ENCODE measurements around the gene LRRC7. TPM values are rescaled to one million over a fixed set of nuclear protein-coding genes. Genes with fewer than 3 reads are reported as not detected.

LRRC7 gene
- total RNA-seq, 4 donors from 2014 or later, result 0.62 to 2.1 (median 1.3) TPM

GRCh38 chr1:69649383-69649990, 81.8 kb downstream of the LRRC7 start:
- intact Hi-C loops (cut with DNase I; ENCODE audit: low total_unique reads) (no loop called here), in situ Hi-C loops (cut with MboI; ENCODE audit: low sequenced_read_pairs in 4 of 4) (no loop called here)
- Histone ChIP-seq H3K36me3 (no peaks in the 10 kb centered on the region), H3K27ac (no peak overlapping the region), H3K27me3 (no peaks in the 10 kb centered on the region), H3K9me3 (no peaks in the 10 kb centered on the region), H3K4me3 (no peak overlapping the region), H3K4me1 (no peaks in the 10 kb centered on the region)
- no peak for TF ChIP-seq POLR2A (IDR thresholded peaks at IDR 0.05)
- TF ChIP-seq, protein P1, sequence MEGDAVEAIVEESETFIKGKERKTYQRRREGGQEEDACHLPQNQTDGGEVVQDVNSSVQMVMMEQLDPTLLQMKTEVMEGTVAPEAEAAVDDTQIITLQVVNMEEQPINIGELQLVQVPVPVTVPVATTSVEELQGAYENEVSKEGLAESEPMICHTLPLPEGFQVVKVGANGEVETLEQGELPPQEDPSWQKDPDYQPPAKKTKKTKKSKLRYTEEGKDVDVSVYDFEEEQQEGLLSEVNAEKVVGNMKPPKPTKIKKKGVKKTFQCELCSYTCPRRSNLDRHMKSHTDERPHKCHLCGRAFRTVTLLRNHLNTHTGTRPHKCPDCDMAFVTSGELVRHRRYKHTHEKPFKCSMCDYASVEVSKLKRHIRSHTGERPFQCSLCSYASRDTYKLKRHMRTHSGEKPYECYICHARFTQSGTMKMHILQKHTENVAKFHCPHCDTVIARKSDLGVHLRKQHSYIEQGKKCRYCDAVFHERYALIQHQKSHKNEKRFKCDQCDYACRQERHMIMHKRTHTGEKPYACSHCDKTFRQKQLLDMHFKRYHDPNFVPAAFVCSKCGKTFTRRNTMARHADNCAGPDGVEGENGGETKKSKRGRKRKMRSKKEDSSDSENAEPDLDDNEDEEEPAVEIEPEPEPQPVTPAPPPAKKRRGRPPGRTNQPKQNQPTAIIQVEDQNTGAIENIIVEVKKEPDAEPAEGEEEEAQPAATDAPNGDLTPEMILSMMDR (IDR thresholded peaks at IDR 0.05 in 4 of 5, conservative IDR thresholded peaks at IDR 0.05 in 1 of 5), result no peak
- DNase-seq, result no peak
- ATAC-seq, result no peak

GRCh38 chr1:69650779-69651178, 83.1 kb downstream of the LRRC7 start:
- Histone ChIP-seq H3K36me3 (no peaks in the 10 kb centered on the region), H3K4me1 (no peaks in the 10 kb centered on the region), H3K27ac (no peak overlapping the region), H3K4me3 (no peak overlapping the region), H3K27me3 (no peaks in the 10 kb centered on the region), H3K9me3 (no peaks in the 10 kb centered on the region)
- ATAC-seq (no peak), DNase-seq (no peak)
- TF ChIP-seq, protein P1 (IDR thresholded peaks at IDR 0.05 in 4 of 5, conservative IDR thresholded peaks at IDR 0.05 in 1 of 5), result no peak
- TF ChIP-seq POLR2A (IDR thresholded peaks at IDR 0.05), result no peak
- in situ Hi-C loops (cut with MboI; ENCODE audit: low sequenced_read_pairs in 4 of 4) (no loop called here), intact Hi-C loops (cut with DNase I; ENCODE audit: low total_unique reads) (no loop called here)

DNA sequence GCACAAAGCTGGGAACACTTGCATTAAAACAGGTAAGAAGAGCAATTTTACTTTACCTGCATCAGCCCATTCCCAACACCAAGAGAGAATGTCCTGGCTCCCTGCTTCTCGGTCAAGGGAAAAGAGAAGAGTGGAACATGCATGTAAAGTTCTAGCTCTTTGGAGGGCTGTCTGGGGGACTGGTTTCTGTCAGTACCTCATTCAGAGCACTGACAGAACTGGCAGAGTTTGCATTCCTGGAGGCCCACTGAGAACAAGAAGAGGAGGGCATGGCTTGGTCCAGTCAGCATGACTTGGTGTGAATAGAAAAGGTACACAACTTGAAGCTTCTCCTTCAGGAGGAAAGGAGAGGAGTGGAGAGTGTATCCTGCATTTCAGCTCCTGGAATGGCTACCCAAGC, 83.9 kb downstream of the LRRC7 start:
- Histone ChIP-seq H3K4me3 (no peak overlapping the region), H3K27ac (no peak overlapping the region), H3K36me3 (no peaks in the 10 kb centered on the region), H3K4me1 (no peaks in the 10 kb centered on the region), H3K27me3 (no peaks in the 10 kb centered on the region), H3K9me3 (no peaks in the 10 kb centered on the region)
- DNase-seq (no peak), ATAC-seq (no peak)
- in situ Hi-C loops (cut with MboI; ENCODE audit: low sequenced_read_pairs in 4 of 4) (no loop called here), intact Hi-C loops (cut with DNase I; ENCODE audit: low total_unique reads) (no loop called here)
- no peak for TF ChIP-seq POLR2A (IDR thresholded peaks at IDR 0.05)
- TF ChIP-seq, protein P1 (IDR thresholded peaks at IDR 0.05 in 4 of 5, conservative IDR thresholded peaks at IDR 0.05 in 1 of 5), result no peak

- ATAC-seq, result no peak
- H3K27ac ChIP-seq, result no peak overlapping the region
- H3K9me3 ChIP-seq, result no peaks in the 10 kb centered on the region
- no peaks in the 10 kb centered on the region for H3K36me3 ChIP-seq
- TF ChIP-seq POLR2A (IDR thresholded peaks at IDR 0.05), result no peak
- TF ChIP-seq, protein P1 (IDR thresholded peaks at IDR 0.05 in 4 of 5, conservative IDR thresholded peaks at IDR 0.05 in 1 of 5), result no peak
- no peaks in the 10 kb centered on the region for H3K4me1 ChIP-seq
- intact Hi-C loops (cut with DNase I; ENCODE audit: low total_unique reads), result no loop called here
- H3K27me3 ChIP-seq, result no peaks in the 10 kb centered on the region
- no peak overlapping the region for H3K4me3 ChIP-seq
- in situ Hi-C loops (cut with MboI; ENCODE audit: low sequenced_read_pairs in 4 of 4), result no loop called here
- DNase-seq, result no peak
Measured at GRCh38 chr1:69657971-69658370, 90.2 kb downstream of the LRRC7 start.

- Histone ChIP-seq H3K9me3 (no peaks in the 10 kb centered on the region), H3K36me3 (no peaks in the 10 kb centered on the region), H3K27me3 (no peaks in the 10 kb centered on the region), H3K27ac (no peak overlapping the region), H3K4me3 (no peak overlapping the region), H3K4me1 (no peaks in the 10 kb centered on the region)
- in situ Hi-C loops (cut with MboI; ENCODE audit: low sequenced_read_pairs in 4 of 4), result no loop called here
- TF ChIP-seq, protein P1 (IDR thresholded peaks at IDR 0.05 in 4 of 5, conservative IDR thresholded peaks at IDR 0.05 in 1 of 5), result no peak
- no peak for TF ChIP-seq POLR2A (IDR thresholded peaks at IDR 0.05)
- ATAC-seq (no peak), DNase-seq (no peak)
- intact Hi-C loops (cut with DNase I; ENCODE audit: low total_unique reads), result no loop called here
Measured at GRCh38 chr1:69661686-69662085, 94.0 kb downstream of the LRRC7 start.

Data from gastrocnemius medialis (tissue), 4 donors.